ENCODE results near the gene PDE6A. TPM values are rescaled to one million over a fixed set of nuclear protein-coding genes. Genes with fewer than 3 reads are reported as not detected.

The PDE6A gene
- total and polyA plus RNA-seq, 2 donors (not counting 3 experiments of a cell fraction or from before 2014, with no cell fraction given): not detected

DNA sequence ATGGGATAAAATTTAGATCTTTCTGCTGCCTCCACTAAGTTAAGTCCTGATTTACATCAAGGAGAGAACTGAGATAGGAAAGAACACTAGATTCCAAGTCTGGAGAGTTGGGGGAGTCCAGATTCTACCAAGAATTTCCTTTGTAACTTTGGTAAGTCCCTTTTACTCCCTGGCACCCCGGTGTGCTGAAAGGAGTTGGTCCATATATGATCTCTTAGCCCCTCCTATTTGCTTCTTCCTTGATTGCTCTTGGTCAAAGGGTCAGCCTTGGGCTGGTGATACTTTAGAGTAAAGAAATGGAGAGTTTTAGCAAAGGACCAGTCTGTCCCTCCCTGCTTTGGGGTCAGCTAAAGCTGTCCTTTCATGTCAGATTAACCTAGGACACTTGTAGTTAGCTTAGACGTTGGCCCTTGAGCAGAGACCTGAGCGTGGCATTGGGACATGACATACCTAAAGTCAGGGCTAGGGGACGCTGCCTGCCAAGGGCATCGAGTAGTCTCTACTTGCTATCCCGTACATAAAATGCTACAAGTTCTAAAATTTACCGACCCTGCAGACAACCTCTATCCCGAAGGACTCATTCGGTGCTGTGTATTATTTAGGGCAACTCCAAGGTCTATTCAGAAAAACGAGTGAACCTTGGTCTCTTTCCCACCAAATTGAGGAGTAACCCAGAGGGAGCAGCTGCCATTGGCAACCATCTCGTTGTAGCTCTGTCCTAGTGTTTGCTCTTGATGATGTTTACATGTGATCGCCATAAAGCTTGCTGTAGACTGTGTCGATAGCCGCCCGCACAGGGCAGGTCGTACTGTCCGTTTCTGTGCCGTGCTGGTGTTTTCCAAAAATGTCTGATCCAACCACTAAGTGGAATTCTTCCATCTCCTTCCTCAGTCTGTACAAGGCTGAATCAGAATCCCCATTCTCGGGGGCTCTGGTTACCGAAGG, 94.4 kb downstream of the PDE6A start:
- Histone ChIP-seq H3K79me2 (ENCODE audit: control insufficient read depth, insufficient read depth, low read length) (no peaks in the 10 kb centered on the region), H3K36me3 (ENCODE audit: control insufficient read depth in 2 of 2, extremely low read depth in 1 of 2, insufficient read depth in 2 of 2, low read length in 2 of 2) (no peaks in the 10 kb centered on the region), H2AFZ (ENCODE audit: low read depth, low read length) (no peak overlapping the region), H3K4me3 (replicated peaks in 1 of 3; ENCODE audit: insufficient read depth in 1 of 3, low read depth in 1 of 3, low read length in 3 of 3) (no peak overlapping the region), H4K20me1 (replicated peaks; ENCODE audit: control insufficient read depth, extremely low read depth, insufficient read depth, low read length) (no peaks in the 10 kb centered on the region), H3K4me1 (ENCODE audit: control insufficient read depth, extremely low read depth, insufficient read depth, low read length) (no peaks in the 10 kb centered on the region), H3K27me3 (ENCODE audit: control insufficient read depth in 2 of 2, insufficient read depth in 2 of 2, low read length in 2 of 2) (no peaks in the 10 kb centered on the region), H3K27ac (ENCODE audit: insufficient read depth, low read depth, low read length) (no peak overlapping the region), H3K9ac (replicated peaks; ENCODE audit: extremely low read depth, insufficient read depth, low read length) (no peak overlapping the region), H3K4me2 (ENCODE audit: insufficient read depth, low read length) (no peak overlapping the region), H3K9me3 (replicated peaks; ENCODE audit: control insufficient read depth, insufficient read depth, low read length) (no peaks in the 10 kb centered on the region), H3K9me1 (replicated peaks; ENCODE audit: control insufficient read depth, extremely low read depth, insufficient read depth, low read length) (no peaks in the 10 kb centered on the region)
- BruUV-seq (replicated peaks): no TSS peak
- ChIA-PET POLR2A (no interaction called here), CTCF (interaction anchor here (3.1 to 16.3 kb wide), 5 partner anchors 12 to 141 kb away, joined by 28 to 295 read pairs (median 43); partner anchors contain the start of gene SLC26A2)
- intact Hi-C loops (cut with micrococcal nuclease): no loop called here
- dilution Hi-C loops (cut with MboI; ENCODE audit: extremely low pct_ligation_motif_present, low sequenced_read_pairs): no loop called here
- DNase-seq (ENCODE audit: low read depth, low spot score) (no peak), FAIRE-seq (no peak)
- TF ChIP-seq POLR2A (IDR thresholded peaks at IDR 0.05; ENCODE audit: low read depth, low read length) (no peak), EZH2 (IDR thresholded peaks at IDR 0.05; ENCODE audit: borderline replicate concordance, low read depth, low read length, severe bottlenecking) (no peak), JUN (IDR thresholded peaks at IDR 0.05; ENCODE audit: borderline replicate concordance, insufficient read depth, insufficient read length, low read depth) (no peak), GATA2 (IDR thresholded peaks at IDR 0.05; ENCODE audit: insufficient read depth, insufficient read length, low read depth, low read length) (no peak), MYC (IDR thresholded peaks at IDR 0.05; ENCODE audit: low read depth, low read length) (no peak), POLR2AphosphoS5 (IDR thresholded peaks at IDR 0.05; ENCODE audit: insufficient read depth, low read depth, low read length) (no peak), FOS (IDR thresholded peaks at IDR 0.05; ENCODE audit: borderline replicate concordance, insufficient read depth, low read length) (no peak)
- TF ChIP-seq, protein P1, sequence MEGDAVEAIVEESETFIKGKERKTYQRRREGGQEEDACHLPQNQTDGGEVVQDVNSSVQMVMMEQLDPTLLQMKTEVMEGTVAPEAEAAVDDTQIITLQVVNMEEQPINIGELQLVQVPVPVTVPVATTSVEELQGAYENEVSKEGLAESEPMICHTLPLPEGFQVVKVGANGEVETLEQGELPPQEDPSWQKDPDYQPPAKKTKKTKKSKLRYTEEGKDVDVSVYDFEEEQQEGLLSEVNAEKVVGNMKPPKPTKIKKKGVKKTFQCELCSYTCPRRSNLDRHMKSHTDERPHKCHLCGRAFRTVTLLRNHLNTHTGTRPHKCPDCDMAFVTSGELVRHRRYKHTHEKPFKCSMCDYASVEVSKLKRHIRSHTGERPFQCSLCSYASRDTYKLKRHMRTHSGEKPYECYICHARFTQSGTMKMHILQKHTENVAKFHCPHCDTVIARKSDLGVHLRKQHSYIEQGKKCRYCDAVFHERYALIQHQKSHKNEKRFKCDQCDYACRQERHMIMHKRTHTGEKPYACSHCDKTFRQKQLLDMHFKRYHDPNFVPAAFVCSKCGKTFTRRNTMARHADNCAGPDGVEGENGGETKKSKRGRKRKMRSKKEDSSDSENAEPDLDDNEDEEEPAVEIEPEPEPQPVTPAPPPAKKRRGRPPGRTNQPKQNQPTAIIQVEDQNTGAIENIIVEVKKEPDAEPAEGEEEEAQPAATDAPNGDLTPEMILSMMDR (IDR thresholded peaks at IDR 0.05; ENCODE audit: extremely low read depth in 1 of 2, insufficient read depth in 1 of 2, low read depth in 1 of 2, low read length in 2 of 2): no peak
- TF ChIP-seq, protein P2, sequence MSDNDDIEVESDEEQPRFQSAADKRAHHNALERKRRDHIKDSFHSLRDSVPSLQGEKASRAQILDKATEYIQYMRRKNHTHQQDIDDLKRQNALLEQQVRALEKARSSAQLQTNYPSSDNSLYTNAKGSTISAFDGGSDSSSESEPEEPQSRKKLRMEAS (IDR thresholded peaks at IDR 0.05; ENCODE audit: insufficient read depth, insufficient read length): no peak
